ENCODE measurements around the gene ITGAE.

The ITGAE gene

DNA sequence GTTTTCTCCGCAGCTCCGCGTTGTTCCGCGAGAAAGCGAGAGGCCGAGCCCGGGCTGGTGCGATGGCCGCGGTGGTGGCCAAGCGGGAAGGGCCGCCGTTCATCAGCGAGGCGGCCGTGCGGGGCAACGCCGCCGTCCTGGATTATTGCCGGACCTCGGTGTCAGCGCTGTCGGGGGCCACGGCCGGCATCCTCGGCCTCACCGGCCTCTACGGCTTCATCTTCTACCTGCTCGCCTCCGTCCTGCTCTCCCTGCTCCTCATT is 132.0 kb downstream of the ITGAE start:
- TF ChIP-seq, protein P1, sequence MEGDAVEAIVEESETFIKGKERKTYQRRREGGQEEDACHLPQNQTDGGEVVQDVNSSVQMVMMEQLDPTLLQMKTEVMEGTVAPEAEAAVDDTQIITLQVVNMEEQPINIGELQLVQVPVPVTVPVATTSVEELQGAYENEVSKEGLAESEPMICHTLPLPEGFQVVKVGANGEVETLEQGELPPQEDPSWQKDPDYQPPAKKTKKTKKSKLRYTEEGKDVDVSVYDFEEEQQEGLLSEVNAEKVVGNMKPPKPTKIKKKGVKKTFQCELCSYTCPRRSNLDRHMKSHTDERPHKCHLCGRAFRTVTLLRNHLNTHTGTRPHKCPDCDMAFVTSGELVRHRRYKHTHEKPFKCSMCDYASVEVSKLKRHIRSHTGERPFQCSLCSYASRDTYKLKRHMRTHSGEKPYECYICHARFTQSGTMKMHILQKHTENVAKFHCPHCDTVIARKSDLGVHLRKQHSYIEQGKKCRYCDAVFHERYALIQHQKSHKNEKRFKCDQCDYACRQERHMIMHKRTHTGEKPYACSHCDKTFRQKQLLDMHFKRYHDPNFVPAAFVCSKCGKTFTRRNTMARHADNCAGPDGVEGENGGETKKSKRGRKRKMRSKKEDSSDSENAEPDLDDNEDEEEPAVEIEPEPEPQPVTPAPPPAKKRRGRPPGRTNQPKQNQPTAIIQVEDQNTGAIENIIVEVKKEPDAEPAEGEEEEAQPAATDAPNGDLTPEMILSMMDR (conservative IDR thresholded peaks at IDR 0.05; ENCODE audit: low read depth, low read length), result no peak
- DNase-seq (ENCODE audit: low read depth), result no peak

GRCh38 chr17:3668279-3669084 is 132.5 kb downstream of the ITGAE start, which contains the start of the genes EMC6 and TAX1BP3:
Gene EMC6, plus strand, starts transcription at chr17:3668812. Its CDS starts 335 bp downstream, at chr17:3669147.
Gene TAX1BP3, minus strand, starts transcription at chr17:3668578. Its CDS starts 52 bp downstream, at chr17:3668526.
- TF ChIP-seq, protein P1 (conservative IDR thresholded peaks at IDR 0.05; ENCODE audit: low read depth, low read length), result no peak
- DNase-seq (ENCODE audit: low read depth), result peak; percentile 98
- peak within 1 kb of the TSS; percentile 99 for H3K4me3 ChIP-seq (ENCODE audit: low read depth, low read length)

More for the DNA sequence above, 132.0 kb downstream of the ITGAE start:
- peak overlapping the region; percentile 99 for H3K4me3 ChIP-seq (ENCODE audit: low read depth, low read length)

DNA sequence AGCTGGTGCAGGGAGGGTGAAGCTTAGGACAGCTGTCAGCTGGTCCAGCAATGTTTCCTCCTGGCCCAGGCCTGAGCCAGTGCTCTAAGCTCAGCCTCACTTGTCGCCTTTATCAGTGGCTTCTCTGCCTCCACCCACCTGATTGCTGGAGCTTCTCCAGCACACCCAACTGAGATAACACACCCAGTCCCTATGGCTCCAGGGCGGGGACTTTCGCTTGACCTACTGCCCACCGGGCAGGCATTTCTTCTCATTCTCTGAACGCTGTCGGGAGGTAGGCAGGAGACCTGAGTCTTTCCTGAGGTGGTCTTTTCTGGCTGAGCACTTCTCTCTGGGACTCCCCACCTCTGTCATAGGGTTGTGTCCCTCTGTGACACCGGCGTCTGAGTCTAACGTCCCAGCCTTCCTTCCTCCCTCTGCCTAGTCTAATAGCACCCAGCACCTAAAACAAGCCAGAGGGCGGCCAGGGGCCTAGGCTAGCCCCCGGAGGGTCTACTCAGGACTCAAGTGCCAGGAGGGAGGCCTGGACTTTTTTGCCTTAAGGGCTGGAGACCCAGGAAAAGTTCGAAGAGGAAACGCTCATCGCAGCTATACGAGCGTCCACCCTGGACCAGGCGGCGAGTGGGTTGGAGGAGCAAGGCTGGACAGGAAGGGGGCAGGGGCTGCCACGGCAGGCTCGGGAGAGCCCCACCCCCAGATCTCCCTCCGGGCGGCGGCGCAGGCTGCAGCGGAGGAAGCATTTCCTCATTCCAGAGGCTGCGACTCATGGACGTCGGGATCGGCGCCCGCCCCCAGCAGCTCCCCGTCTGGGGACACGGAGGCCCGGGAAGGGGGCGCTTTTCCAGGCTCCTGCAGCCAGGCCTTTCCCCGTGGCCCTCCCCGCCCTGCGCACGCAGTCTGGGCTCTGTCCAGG is 133.4 kb downstream of the ITGAE start:
- H3K4me3 ChIP-seq (ENCODE audit: low read depth, low read length), result peak overlapping the region; percentile 99
- TF ChIP-seq, protein P1 (conservative IDR thresholded peaks at IDR 0.05; ENCODE audit: low read depth, low read length), result no peak
- peak; percentile 94 for DNase-seq (ENCODE audit: low read depth)

DNA sequence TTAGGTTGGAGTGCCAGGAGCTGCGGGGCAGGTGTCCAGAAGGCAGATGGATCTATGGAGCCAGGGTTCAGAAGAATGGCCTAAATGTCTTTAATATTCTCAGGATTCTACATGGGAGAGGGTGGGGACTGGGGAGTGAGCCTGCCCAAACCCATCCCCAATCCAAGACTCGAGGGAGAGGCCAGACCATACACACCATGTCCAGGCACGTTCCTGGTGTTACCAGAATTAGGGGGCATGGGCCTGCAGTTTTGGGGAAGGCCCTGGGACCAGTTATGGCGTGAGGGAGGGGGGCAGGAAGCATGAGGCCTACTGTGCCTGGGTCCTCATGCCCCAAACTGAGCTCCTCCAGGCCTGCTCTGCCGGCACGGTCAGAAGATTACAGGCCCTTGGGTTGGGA is 134.5 kb downstream of the ITGAE start:
- no peak for DNase-seq (ENCODE audit: low read depth)
- H3K4me3 ChIP-seq (ENCODE audit: low read depth, low read length), result peak overlapping the region; percentile 28
- TF ChIP-seq, protein P1 (conservative IDR thresholded peaks at IDR 0.05; ENCODE audit: low read depth, low read length), result no peak

GRCh38 chr17:3665834-3666233 is 135.2 kb downstream of the ITGAE start:
- TF ChIP-seq, protein P1 (conservative IDR thresholded peaks at IDR 0.05; ENCODE audit: low read depth, low read length), result no peak
- no peak overlapping the region for H3K4me3 ChIP-seq (ENCODE audit: low read depth, low read length)
- no peak for DNase-seq (ENCODE audit: low read depth)

Data from choroid plexus epithelial cell (primary cell).